Tibial artery (tissue), 4 donors: ENCODE data around the gene PTPRD.

Source experiments
- DNase-seq, 2 donors: peaks; one replicate each; pipeline ENCODE4 v3.0.0-alpha.2; 2019
- H3K27ac ChIP-seq, 2 donors: fragments of 200-600 bp; sonication (generic) in 1 of 2; 1 replicate in 1 of 2; 2 replicates in 1 of 2; pipeline ENCODE4 v1.5.1; 2018 to 2019; ENCODE audit warnings: mild to moderate bottlenecking in 1 of 2
- H3K27me3 ChIP-seq, 2 donors: fragments of 200-600 bp; sonication (generic) in 1 of 2; one replicate each; pipeline versions ENCODE4 v1.5.1 to v1.6.0; 2016 to 2019
- H3K36me3 ChIP-seq, 3 donors: fragments of 200-600 bp; sonication (generic) in 2 of 3; one replicate each; pipeline ENCODE4 v1.5.1; 2016 to 2019; ENCODE audit warnings: mild to moderate bottlenecking in 2 of 3
- H3K4me1 ChIP-seq, 4 donors: fragments of 200-600 bp; sonication (generic) in 2 of 4; 1 replicate in 3 of 4; 2 replicates in 1 of 4; pipeline ENCODE4 v1.5.1; 2016 to 2019
- H3K4me3 ChIP-seq, 2 donors: fragments of 200-600 bp; sonication (generic) in 1 of 2; 1 replicate in 1 of 2; 2 replicates in 1 of 2; pipeline ENCODE4 v1.5.1; 2018 to 2019; ENCODE audit warnings: mild to moderate bottlenecking in 2 of 2
- H3K9me3 ChIP-seq, 3 donors: fragments of 200-600 bp; sonication (generic) in 1 of 3; one replicate each; pipeline ENCODE4 v1.5.1; 2016 to 2019
- intact Hi-C: fragments of 100-400 bp; cut with DNase I; formaldehyde crosslinking; loops from one replicate; pipeline ENCODE4 v1.15.0; 2023; ENCODE audit warnings: low total_unique reads
- TF ChIP-seq, protein P1 (sequence below), 2 experiments: fragments of 200-600 bp in 1 of 2; fragments of 450-650 bp in 1 of 2; IDR thresholded peaks; one replicate each; pipeline ENCODE4 v1.5.1; 2017 to 2019; ENCODE audit warnings: antibody characterized with exemption in 2 of 2, mild to moderate bottlenecking in 1 of 2, moderate library complexity in 1 of 2

PTPRD gene

DNA sequence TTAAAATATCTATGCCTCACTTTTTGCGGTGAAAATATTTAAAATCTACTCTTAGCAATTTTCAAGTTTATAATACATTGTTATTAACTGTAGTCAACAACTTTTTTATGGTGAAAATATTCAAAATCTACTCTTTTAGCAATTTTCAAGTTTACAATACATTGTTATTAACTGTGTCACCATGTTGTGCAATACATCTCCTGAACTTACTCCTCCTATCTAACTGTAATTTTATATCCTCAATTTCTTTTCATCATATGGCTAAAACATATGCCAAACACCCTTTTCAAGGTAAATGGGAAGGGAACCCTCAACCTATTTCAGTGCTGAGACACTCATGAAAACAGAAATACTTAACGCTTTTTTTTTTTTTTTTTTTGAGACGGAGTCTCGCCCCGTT lies 1830.6 kb downstream of the PTPRD start:
- intact Hi-C loops = no loop called here

DNA sequence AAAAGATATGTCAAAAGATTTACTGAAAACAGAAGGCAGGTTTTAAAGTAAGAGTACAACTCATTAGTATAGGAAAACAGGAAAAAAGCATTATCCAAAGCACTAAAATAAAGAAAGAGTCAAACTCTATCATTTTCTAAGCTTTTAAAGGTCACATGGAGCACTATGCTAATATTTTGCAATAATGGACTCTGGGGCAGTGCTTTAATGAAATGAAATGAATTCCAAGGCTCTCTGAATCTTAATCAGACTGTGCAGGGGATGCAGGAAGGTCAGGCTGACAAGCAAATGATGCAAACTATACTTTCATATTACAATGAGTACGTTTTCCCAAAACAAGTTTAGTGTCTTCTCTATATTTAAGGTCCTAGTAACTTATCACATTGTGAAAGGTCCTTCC lies 1831.3 kb downstream of the PTPRD start:
- Histone ChIP-seq H3K27ac (no peak overlapping the region), H3K27me3 (no peaks in the 10 kb centered on the region), H3K9me3 (no peaks in the 10 kb centered on the region), H3K4me3 (no peak overlapping the region), H3K4me1 (peaks cover 0 to 21% (median 0%) of the 10 kb centered on the region in 4 donors), H3K36me3 (no peaks in the 10 kb centered on the region)
- TF ChIP-seq, protein P1, sequence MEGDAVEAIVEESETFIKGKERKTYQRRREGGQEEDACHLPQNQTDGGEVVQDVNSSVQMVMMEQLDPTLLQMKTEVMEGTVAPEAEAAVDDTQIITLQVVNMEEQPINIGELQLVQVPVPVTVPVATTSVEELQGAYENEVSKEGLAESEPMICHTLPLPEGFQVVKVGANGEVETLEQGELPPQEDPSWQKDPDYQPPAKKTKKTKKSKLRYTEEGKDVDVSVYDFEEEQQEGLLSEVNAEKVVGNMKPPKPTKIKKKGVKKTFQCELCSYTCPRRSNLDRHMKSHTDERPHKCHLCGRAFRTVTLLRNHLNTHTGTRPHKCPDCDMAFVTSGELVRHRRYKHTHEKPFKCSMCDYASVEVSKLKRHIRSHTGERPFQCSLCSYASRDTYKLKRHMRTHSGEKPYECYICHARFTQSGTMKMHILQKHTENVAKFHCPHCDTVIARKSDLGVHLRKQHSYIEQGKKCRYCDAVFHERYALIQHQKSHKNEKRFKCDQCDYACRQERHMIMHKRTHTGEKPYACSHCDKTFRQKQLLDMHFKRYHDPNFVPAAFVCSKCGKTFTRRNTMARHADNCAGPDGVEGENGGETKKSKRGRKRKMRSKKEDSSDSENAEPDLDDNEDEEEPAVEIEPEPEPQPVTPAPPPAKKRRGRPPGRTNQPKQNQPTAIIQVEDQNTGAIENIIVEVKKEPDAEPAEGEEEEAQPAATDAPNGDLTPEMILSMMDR (IDR thresholded peaks at IDR 0.05) = no peak
- intact Hi-C loops = no loop called here
- DNase-seq = no peak

More for the DNA sequence above, 1830.6 kb downstream of the PTPRD start:
- Histone ChIP-seq H3K9me3 (no peaks in the 10 kb centered on the region), H3K36me3 (no peaks in the 10 kb centered on the region), H3K27me3 (no peaks in the 10 kb centered on the region), H3K4me1 (peaks cover 0 to 21% (median 0%) of the 10 kb centered on the region in 4 donors), H3K27ac (no peak overlapping the region), H3K4me3 (no peak overlapping the region)
- TF ChIP-seq, protein P1 (IDR thresholded peaks at IDR 0.05) = no peak
- no peak for DNase-seq

DNA sequence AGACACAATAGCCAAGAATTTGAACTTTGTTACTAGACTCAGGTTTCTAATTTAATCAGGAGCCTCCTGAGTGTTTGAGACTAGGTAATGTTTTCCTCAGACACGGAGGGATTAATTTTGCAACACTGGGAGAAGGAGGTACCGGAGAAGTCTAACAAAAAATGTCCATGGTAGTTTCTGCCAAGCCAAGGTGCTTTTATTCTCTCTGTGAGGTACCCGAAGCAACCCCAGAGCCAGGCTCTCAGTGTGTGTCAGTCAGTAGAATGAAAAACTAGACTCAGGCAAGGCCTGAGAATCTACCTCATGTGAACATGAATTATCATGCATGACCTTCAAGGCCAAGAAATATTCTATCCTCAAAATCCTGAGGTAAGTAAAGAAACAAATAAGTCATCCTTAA lies 1832.4 kb downstream of the PTPRD start:
- TF ChIP-seq, protein P1 (IDR thresholded peaks at IDR 0.05) = no peak
- no peaks in the 10 kb centered on the region for H3K27me3 ChIP-seq
- H3K4me1 ChIP-seq = peaks cover 0 to 15% (median 0%) of the 10 kb centered on the region in 4 donors
- H3K4me3 ChIP-seq = no peak overlapping the region
- H3K36me3 ChIP-seq = no peaks in the 10 kb centered on the region
- no peak for DNase-seq
- intact Hi-C loops = no loop called here
- H3K9me3 ChIP-seq = no peaks in the 10 kb centered on the region
- H3K27ac ChIP-seq = no peak overlapping the region

DNA sequence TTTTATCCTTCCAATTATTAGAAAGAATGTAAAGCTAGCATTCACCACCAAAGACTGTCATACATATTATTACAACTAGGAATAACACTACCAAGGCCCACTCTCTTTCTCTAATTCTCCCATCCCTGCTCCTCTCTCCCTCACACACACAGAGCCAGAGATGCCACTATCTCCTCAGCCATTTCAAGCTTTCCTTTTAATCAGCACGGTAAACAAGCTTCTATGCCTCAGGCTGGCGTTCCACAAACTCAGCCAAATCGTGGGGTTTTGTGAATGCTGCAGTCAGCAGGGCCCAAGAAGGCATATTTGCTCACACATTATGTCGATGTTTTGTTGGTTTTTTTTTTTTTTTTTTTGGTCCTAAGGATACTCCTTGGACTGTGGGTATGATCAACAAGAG lies 1833.3 kb downstream of the PTPRD start:
- no peak overlapping the region for H3K4me3 ChIP-seq
- H3K27me3 ChIP-seq = no peaks in the 10 kb centered on the region
- intact Hi-C loops = no loop called here
- H3K4me1 ChIP-seq = peaks cover 0 to 12% (median 0%) of the 10 kb centered on the region in 4 donors
- TF ChIP-seq, protein P1 (IDR thresholded peaks at IDR 0.05) = no peak
- H3K9me3 ChIP-seq = no peaks in the 10 kb centered on the region
- no peaks in the 10 kb centered on the region for H3K36me3 ChIP-seq
- DNase-seq = no peak
- H3K27ac ChIP-seq = no peak overlapping the region

DNA sequence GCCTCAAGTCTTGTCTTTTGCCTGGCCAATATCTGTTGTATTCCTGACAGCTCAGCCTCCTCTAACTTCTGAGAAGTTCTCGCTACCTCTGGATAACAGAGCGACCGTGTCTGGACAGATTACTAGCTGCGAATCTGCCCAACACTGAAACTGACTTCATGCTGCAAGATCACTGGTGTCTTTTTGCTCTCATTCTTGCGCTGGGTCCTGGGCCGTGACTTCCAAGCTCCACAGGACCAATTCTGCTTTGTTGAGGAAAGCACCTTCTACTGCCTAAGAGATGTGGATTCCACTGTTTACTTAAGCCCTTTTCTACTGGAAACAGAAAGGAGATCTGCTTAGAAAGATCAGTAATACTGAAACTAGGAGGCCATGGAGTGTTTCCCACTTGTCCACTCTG lies 1834.4 kb downstream of the PTPRD start:
- DNase-seq = no peak
- Histone ChIP-seq H3K9me3 (no peaks in the 10 kb centered on the region), H3K4me3 (no peak overlapping the region), H3K27me3 (no peaks in the 10 kb centered on the region), H3K36me3 (no peaks in the 10 kb centered on the region), H3K27ac (no peak overlapping the region), H3K4me1 (peaks cover 0 to under 1% (median 0%) of the 10 kb centered on the region in 4 donors)
- TF ChIP-seq, protein P1 (IDR thresholded peaks at IDR 0.05) = no peak
- intact Hi-C loops = no loop called here

DNA sequence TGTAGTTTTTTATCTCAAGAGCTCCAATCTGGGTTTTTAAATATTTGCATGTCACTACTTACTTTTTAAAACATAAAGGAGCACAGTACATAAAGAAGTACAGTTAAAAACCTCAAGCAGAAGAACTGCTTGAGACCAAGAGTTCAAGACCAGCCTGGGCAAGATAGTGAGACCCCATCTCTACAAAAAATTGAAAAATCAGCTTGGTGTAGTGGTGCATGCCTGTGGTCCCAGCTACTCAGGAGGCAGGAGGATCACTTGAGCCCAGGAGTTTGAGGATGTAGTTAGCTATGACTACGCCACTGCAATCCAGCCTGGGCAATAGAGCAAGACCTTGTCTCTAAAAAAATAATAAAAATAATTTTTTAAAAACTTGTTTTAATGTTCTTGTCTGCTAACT lies 1840.5 kb downstream of the PTPRD start:
- Histone ChIP-seq H3K27me3 (no peaks in the 10 kb centered on the region), H3K27ac (no peak overlapping the region), H3K4me1 (no peaks in the 10 kb centered on the region), H3K4me3 (no peak overlapping the region), H3K36me3 (no peaks in the 10 kb centered on the region), H3K9me3 (no peaks in the 10 kb centered on the region)
- TF ChIP-seq, protein P1 (IDR thresholded peaks at IDR 0.05) = no peak
- no peak for DNase-seq
- intact Hi-C loops = no loop called here
